GM12878 (cell line): ENCODE data around the gene TMEM53. TPM values are rescaled to one million over a fixed set of nuclear protein-coding genes. Genes with fewer than 3 reads are reported as not detected.

Source experiments
- ATAC-seq: fragments of 200-7000 bp; cut with Tn5 transposase; 3 replicates; pipeline ENCODE4 v1.9.1; 2020; ENCODE audit warnings: mild to moderate bottlenecking, moderate library complexity
- BruUV-seq: library from RNA; stranded (reverse); fragments of 400-500 nt; replicated peaks from 2 replicates; lab custom pipeline; 2021; lab: Mats Ljungman, UMichigan
- CTCF ChIA-PET: fragments of 300-600 bp; sonication (Branson Sonifier 250); formaldehyde crosslinking; extraction: SDS; loops from one replicate; lab custom pipeline; 2021; ENCODE audit warnings: inconsistent platforms; lab: Yijun Ruan, JAX
- POLR2A ChIA-PET: fragments of 350-600 bp; formaldehyde crosslinking; extraction: SDS; loops from one replicate; lab custom pipeline; 2021; ENCODE audit warnings: inconsistent platforms; lab: Charles Lee
- RAD21 ChIA-PET: fragments of 300-600 bp; sonication (Branson Sonifier 250); formaldehyde crosslinking; loops from one replicate; lab custom pipeline; 2023; ENCODE audit warnings: antibody characterized with exemption; ENCODE audit not compliant: unreplicated experiment; lab: Charles Lee
- SMC1A ChIA-PET: fragments of 300-600 bp; sonication (Branson Sonifier 250); formaldehyde crosslinking; loops from one replicate; lab custom pipeline; 2023; ENCODE audit not compliant: unreplicated experiment, uncharacterized antibody; lab: Charles Lee
- DNase-seq: peaks from one replicate; pipeline ENCODE4 v3.0.0-alpha.2; 2011; ENCODE audit warnings: low read depth, low spot score
- FAIRE-seq: peaks from 3 replicates; lab custom pipeline; 2011; peaks lifted over from hg19 to GRCh38; lab: Jason Lieb, UNC
- H2AFZ ChIP-seq: 2 replicates; pipeline ENCODE4 v1.6.0; 2011; ENCODE audit warnings: low read depth, low read length, control low read depth; ENCODE audit not compliant: control insufficient read depth
- H3K27ac ChIP-seq: 2 replicates; pipeline ENCODE4 v1.5.1; 2011; ENCODE audit warnings: control low read depth; ENCODE audit not compliant: control insufficient read depth, insufficient read depth
- H3K27me3 ChIP-seq, 2 experiments: replicated peaks in 1 of 2; 2 replicates each; pipeline versions ENCODE4 v1.6.0 to v1.6.1; 2011; ENCODE audit warnings: low read length in 1 of 2; ENCODE audit not compliant: control insufficient read depth in 2 of 2, insufficient read depth in 2 of 2
- H3K36me3 ChIP-seq, 2 experiments: 2 replicates each; pipeline ENCODE4 v1.5.1; 2011; ENCODE audit warnings: low read length in 1 of 2; ENCODE audit not compliant: control insufficient read depth in 2 of 2, insufficient read depth in 2 of 2
- H3K4me1 ChIP-seq: 2 replicates; pipeline ENCODE4 v1.6.1; 2011; ENCODE audit warnings: mild to moderate bottlenecking, low read length, moderate library complexity, mixed read lengths; ENCODE audit not compliant: control insufficient read depth, insufficient read depth
- H3K4me2 ChIP-seq: 2 replicates; pipeline ENCODE4 v1.6.0; 2011; ENCODE audit warnings: control low read depth; ENCODE audit not compliant: control insufficient read depth, insufficient read depth
- H3K4me3 ChIP-seq: fragments of 200-600 bp; sonication (generic); 2 replicates; pipeline ENCODE4 v1.5.1; 2016
- H3K79me2 ChIP-seq: 2 replicates; pipeline ENCODE4 v1.6.0; 2011; ENCODE audit warnings: low read length; ENCODE audit not compliant: control insufficient read depth, insufficient read depth
- H3K9ac ChIP-seq: 2 replicates; pipeline ENCODE4 v1.8.0; 2011; ENCODE audit warnings: low read length, control low read depth, mixed read lengths; ENCODE audit not compliant: control insufficient read depth, insufficient read depth
- H3K9me3 ChIP-seq: replicated peaks from 3 replicates; pipeline ENCODE4 v1.5.1; 2011; ENCODE audit warnings: mild to moderate bottlenecking, low read length; ENCODE audit not compliant: control insufficient read depth, insufficient read depth
- H4K20me1 ChIP-seq: 2 replicates; pipeline ENCODE4 v1.6.0; 2011; ENCODE audit not compliant: control insufficient read depth, insufficient read depth
- BMI1 ChIP-seq: fragments of 450-650 bp; IDR thresholded peaks from 2 replicates; pipeline ENCODE4 v1.6.1; 2016; ENCODE audit warnings: mild to moderate bottlenecking, moderate library complexity, borderline replicate concordance
- EP300 ChIP-seq, 2 experiments: fragments of 150-350 bp in 1 of 2; IDR thresholded peaks; 2 replicates each; pipeline ENCODE4 v1.6.1; 2011 to 2012; ENCODE audit warnings: low read depth in 2 of 2, low read length in 2 of 2, borderline replicate concordance in 1 of 2, improper control_type of control experiment in 1 of 2, inconsistent platforms in 1 of 2; ENCODE audit not compliant: control insufficient read depth in 1 of 2
- IKZF1 ChIP-seq: fragments of 450-650 bp; conservative IDR thresholded peaks from 2 replicates; pipeline ENCODE4 v1.6.1; 2017; ENCODE audit warnings: antibody characterized with exemption, mild to moderate bottlenecking
- KLF5 ChIP-seq: fragments of 450-650 bp; IDR thresholded peaks from 2 replicates; pipeline ENCODE4 v1.6.1; 2014; ENCODE audit warnings: mild to moderate bottlenecking; ENCODE audit not compliant: partially characterized antibody
- NFXL1 ChIP-seq: fragments of 450-650 bp; IDR thresholded peaks from 2 replicates; pipeline ENCODE4 v1.6.1; 2017; ENCODE audit warnings: antibody characterized with exemption, mild to moderate bottlenecking, borderline replicate concordance
- RB1 ChIP-seq: fragments of 450-650 bp; formaldehyde crosslinking; IDR thresholded peaks from 2 replicates; pipeline ENCODE4 v1.6.1; 2017; ENCODE audit warnings: mild to moderate bottlenecking, borderline replicate concordance
- RBBP5 ChIP-seq: fragments of 200-600 bp; sonication (generic); conservative IDR thresholded peaks from 2 replicates; pipeline ENCODE4 v1.6.1; 2016
- STAT1 ChIP-seq: fragments of 450-650 bp; conservative IDR thresholded peaks from 2 replicates; pipeline ENCODE4 v1.6.1; 2014; ENCODE audit warnings: antibody characterized with exemption, mild to moderate bottlenecking
- ZSCAN29 ChIP-seq: fragments of 450-650 bp; IDR thresholded peaks from 2 replicates; pipeline ENCODE4 v1.6.1; 2017; ENCODE audit warnings: mild to moderate bottlenecking, moderate library complexity
- ZZZ3 ChIP-seq: IDR thresholded peaks from 2 replicates; pipeline ENCODE4 v1.6.1; 2011; ENCODE audit warnings: low read depth; ENCODE audit not compliant: control insufficient read depth, insufficient read length
- WGBS: methylation state at CpG from one replicate; pipeline ENCODE4 v1.1.6; 2016; ENCODE audit warnings: low lambda C conversion rate; ENCODE audit not compliant: insufficient replicate concordance, insufficient coverage; ENCODE audit errors: missing lambda C conversion rate; 5-methylcytosine and 5-hydroxymethylcytosine counted together
- in situ Hi-C: fragments of 300-500 bp; cut with MboI; formaldehyde crosslinking; loops from 9 replicates; pipeline ENCODE4 v1.14.3; 2018; ENCODE audit warnings: mixed read lengths
- intact Hi-C: fragments of 100-400 bp; cut with micrococcal nuclease; formaldehyde crosslinking; loops from one replicate; pipeline ENCODE4 v1.14.2; 2022; ENCODE audit not compliant: unreplicated experiment
- polyA plus RNA-seq, 11 experiments: library from polyadenylated mRNA; depleted of rRNA in 4 of 11; unstranded in 6 of 11; stranded (reverse) in 5 of 11; fragments of >200 nt; fragmentation: Nextera tagmentation in 4 of 11; fragmentation: Illumina TruSeq in 1 of 11; extraction: Ambion mirVana in 4 of 11; extraction: Trizol in 1 of 11; gene quantifications; 1 replicate in 1 of 11; 2 replicates in 10 of 11; pipeline versions ENCODE4 v1.2.1 to v1.2.3, GENCODE V29; 2011 to 2016; ENCODE audit warnings: inconsistent platforms in 2 of 11, missing spikeins in 2 of 11, low read depth in 1 of 11
- total RNA-seq, 4 experiments: library from RNA; depleted of rRNA in 3 of 4; stranded (reverse); fragments of >200 nt in 3 of 4; fragmentation: Illumina TruSeq in 1 of 4; extraction: Trizol in 1 of 4; gene quantifications; 2 replicates each; pipeline versions ENCODE4 v1.2.1 to v1.2.3, GENCODE V29; 2013 to 2021

Gene TMEM53
- total and polyA plus RNA-seq, 10 of the 15 experiments (the other 5 are each of a cell fraction or from before 2014, with no cell fraction given) = 3.1 to 23.9 (median 11.1) TPM

DNA sequence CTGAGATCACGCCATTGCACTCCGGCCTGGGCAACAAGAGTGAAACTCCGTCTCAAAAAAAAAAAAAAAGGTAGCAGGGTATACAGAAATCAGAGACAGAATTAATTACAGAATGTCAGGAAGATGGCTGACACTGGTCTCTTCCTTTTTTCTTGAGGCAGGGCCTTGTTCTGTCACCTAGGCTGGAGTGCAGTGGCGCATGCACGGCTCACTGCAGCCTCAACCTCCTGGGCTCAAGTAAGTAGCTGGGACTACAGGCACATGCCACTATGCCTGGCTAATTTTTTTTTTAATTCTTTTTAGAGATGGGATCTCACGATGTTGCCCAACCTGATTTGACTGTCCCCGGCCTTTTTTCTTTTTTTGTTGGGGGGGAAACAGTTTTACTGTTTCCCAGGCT lies 40.3 kb upstream of the TMEM53 start:
- H3K79me2 ChIP-seq = no peaks in the 10 kb centered on the region
- DNase-seq (no peak), ATAC-seq (peak; percentile 14; the same call in 1 of the 3 replicates), FAIRE-seq (no peak)
- SMC1A ChIA-PET = interaction anchor here (1.4 to 9.8 kb wide), 4 partner anchors 17 to 42 kb away, joined by 3 to 73 read pairs (median 5); partner anchors contain the start of gene RNU5D-1
- no peak overlapping the region for H3K4me3 ChIP-seq
- H3K27me3 ChIP-seq = no peaks in the 10 kb centered on the region
- no peaks in the 10 kb centered on the region for H4K20me1 ChIP-seq
- H3K27ac ChIP-seq = peak overlapping the region; percentile 61; the same call in 1 of the 2 replicates
- intact Hi-C loops (loop anchor here (2.0 kb wide), 1 partner anchor 40 kb away; the partner anchor contains the start of genes ARMH1 and TMEM53), in situ Hi-C loops (no loop called here)
- H3K4me1 ChIP-seq = peaks cover 56% of the 10 kb centered on the region
- TF ChIP-seq ZSCAN29 = no peak
- TF ChIP-seq STAT1 = no peak
- TF ChIP-seq EP300 (IDR thresholded peaks at IDR 0.05; ENCODE audit: borderline replicate concordance in 1 of 2, control insufficient read depth in 1 of 2, low read depth in 2 of 2, low read length in 2 of 2) = no peak
- TF ChIP-seq RB1 = no peak
- no peak for TF ChIP-seq KLF5
- no peak for TF ChIP-seq RBBP5
- TF ChIP-seq NFXL1 = no peak
- no peak for TF ChIP-seq BMI1
- no peak for TF ChIP-seq ZZZ3
- TF ChIP-seq IKZF1 = no peak
- no peak overlapping the region; the same call in 1 of the 2 replicates for H3K4me2 ChIP-seq
- peak overlapping the region; percentile 38 for H3K9ac ChIP-seq
- RAD21 ChIA-PET = interaction anchor here (0.8 to 3.9 kb wide), 3 partner anchors 15 to 296 kb away, joined by 3 to 17 read pairs (median 4); partner anchors contain the start of genes HECTD3 and RNU5D-1
- POLR2A ChIA-PET = interaction anchor here (0.8 to 9.8 kb wide), 3 partner anchors 11 to 93 kb away, joined by 3 to 110 read pairs (median 4); partner anchors contain the start of genes DYNLT4 and RNU5D-1
- H3K36me3 ChIP-seq = no peaks in the 10 kb centered on the region
- no TSS peak for BruUV-seq
- WGBS = 44% methylated on average over 4 of the region's 7 CpGs
- H3K9me3 ChIP-seq = no peaks in the 10 kb centered on the region
- CTCF ChIA-PET = interaction anchor here (0.6 to 12.6 kb wide), 11 partner anchors 15 to 775 kb away, joined by 3 to 175 read pairs (median 3); partner anchors contain the start of genes ARMH1, RNU5D-1 and UROD
- H2AFZ ChIP-seq = peak overlapping the region; percentile 94
